K562 (cell line): ENCODE measurements around the gene COL4A6.

Experiments
- CHD1 ChIP-seq: fragments of 200-600 bp; sonication (generic); IDR thresholded peaks from one replicate; pipeline ENCODE4 v1.6.1; 2012; ENCODE audit warnings: mild to moderate bottlenecking, moderate library complexity, low read length, inconsistent platforms
- EHMT2 ChIP-seq: fragments of 450-650 bp; IDR thresholded peaks from 2 replicates; pipeline ENCODE4 v1.6.1; 2018; ENCODE audit warnings: antibody characterized with exemption
- HMG20B ChIP-seq: fragments of 250-450 bp; sonication (Bioruptor Pico); IDR thresholded peaks from 2 replicates; pipeline ENCODE4 v1.5.0; 2021; ENCODE audit warnings: mild to moderate bottlenecking
- POLR2AphosphoS5 ChIP-seq: IDR thresholded peaks from 2 replicates; pipeline ENCODE4 v1.6.1; 2011; ENCODE audit warnings: mild to moderate bottlenecking, low read depth, low read length, moderate library complexity; ENCODE audit not compliant: control insufficient read depth, insufficient read depth
- RCOR1 ChIP-seq, 2 experiments: IDR thresholded peaks; 2 replicates each; pipeline ENCODE4 v1.6.1; 2012; ENCODE audit warnings: low read depth in 2 of 2, low read length in 2 of 2, borderline replicate concordance in 1 of 2, improper control_type of control experiment in 1 of 2
- TARDBP ChIP-seq: fragments of 450-650 bp; IDR thresholded peaks from 2 replicates; pipeline ENCODE4 v1.6.1; 2016
- ZNF354B ChIP-seq: fragments of 250-450 bp; sonication (Bioruptor Pico); IDR thresholded peaks from 2 replicates; pipeline ENCODE4 v1.4.0; 2020
- ZNF431 ChIP-seq: sonication (generic); formaldehyde crosslinking; IDR thresholded peaks from 2 replicates; pipeline ENCODE4 v1.8.0; 2022; ENCODE audit warnings: mild to moderate bottlenecking, missing genetic modification reagents
- ZSCAN29 ChIP-seq: fragments of 450-650 bp; IDR thresholded peaks from 2 replicates; pipeline ENCODE4 v1.6.1; 2017
- TF ChIP-seq, protein P1 (sequence below): fragments of 200-800 bp; sonication (Bioruptor generic); IDR thresholded peaks from 2 replicates; pipeline ENCODE4 v1.6.1; 2017; ENCODE audit warnings: missing genetic modification characterization, missing compliant biosample characterization
- TF ChIP-seq, protein P2 (sequence below): fragments of 450-650 bp; IDR thresholded peaks from 2 replicates; pipeline ENCODE4 v1.7.1; 2018; ENCODE audit warnings: mild to moderate bottlenecking, low read depth; ENCODE audit not compliant: partially characterized antibody

DNA sequence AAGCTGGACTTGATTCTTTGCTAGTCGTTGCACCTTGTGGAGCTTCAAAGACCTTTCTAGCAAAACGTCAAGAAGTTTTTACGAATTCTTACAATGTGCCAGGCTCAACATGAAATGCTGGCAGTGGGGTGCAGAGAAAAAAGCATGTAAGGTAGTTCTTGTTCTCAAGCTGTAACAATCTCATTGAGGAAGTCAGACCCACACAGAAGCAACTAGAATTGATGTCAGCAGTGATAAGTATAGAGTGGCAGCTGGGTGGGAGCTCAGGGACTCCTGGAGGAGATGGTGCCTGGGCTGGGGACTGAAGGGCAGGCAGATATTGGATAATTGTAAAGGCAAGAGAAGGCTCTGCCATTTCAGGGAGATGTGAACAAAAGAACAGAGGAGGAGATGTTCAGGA, 264.3 kb downstream of the COL4A6 start:
- TF ChIP-seq, protein P1, sequence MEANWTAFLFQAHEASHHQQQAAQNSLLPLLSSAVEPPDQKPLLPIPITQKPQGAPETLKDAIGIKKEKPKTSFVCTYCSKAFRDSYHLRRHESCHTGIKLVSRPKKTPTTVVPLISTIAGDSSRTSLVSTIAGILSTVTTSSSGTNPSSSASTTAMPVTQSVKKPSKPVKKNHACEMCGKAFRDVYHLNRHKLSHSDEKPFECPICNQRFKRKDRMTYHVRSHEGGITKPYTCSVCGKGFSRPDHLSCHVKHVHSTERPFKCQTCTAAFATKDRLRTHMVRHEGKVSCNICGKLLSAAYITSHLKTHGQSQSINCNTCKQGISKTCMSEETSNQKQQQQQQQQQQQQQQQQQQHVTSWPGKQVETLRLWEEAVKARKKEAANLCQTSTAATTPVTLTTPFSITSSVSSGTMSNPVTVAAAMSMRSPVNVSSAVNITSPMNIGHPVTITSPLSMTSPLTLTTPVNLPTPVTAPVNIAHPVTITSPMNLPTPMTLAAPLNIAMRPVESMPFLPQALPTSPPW (CRISPR knock-in tag), result no peak
- TF ChIP-seq EHMT2 (no peak), RCOR1 (IDR thresholded peaks at IDR 0.05; ENCODE audit: borderline replicate concordance in 1 of 2, low read depth in 2 of 2, low read length in 2 of 2) (no peak), ZNF354B (CRISPR knock-in tag) (no peak), TARDBP (no peak), HMG20B (CRISPR knock-in tag) (no peak), ZSCAN29 (no peak), CHD1 (no peak), POLR2AphosphoS5 (no peak), ZNF431 (CRISPR knock-in tag) (no peak)
- TF ChIP-seq, protein P2, sequence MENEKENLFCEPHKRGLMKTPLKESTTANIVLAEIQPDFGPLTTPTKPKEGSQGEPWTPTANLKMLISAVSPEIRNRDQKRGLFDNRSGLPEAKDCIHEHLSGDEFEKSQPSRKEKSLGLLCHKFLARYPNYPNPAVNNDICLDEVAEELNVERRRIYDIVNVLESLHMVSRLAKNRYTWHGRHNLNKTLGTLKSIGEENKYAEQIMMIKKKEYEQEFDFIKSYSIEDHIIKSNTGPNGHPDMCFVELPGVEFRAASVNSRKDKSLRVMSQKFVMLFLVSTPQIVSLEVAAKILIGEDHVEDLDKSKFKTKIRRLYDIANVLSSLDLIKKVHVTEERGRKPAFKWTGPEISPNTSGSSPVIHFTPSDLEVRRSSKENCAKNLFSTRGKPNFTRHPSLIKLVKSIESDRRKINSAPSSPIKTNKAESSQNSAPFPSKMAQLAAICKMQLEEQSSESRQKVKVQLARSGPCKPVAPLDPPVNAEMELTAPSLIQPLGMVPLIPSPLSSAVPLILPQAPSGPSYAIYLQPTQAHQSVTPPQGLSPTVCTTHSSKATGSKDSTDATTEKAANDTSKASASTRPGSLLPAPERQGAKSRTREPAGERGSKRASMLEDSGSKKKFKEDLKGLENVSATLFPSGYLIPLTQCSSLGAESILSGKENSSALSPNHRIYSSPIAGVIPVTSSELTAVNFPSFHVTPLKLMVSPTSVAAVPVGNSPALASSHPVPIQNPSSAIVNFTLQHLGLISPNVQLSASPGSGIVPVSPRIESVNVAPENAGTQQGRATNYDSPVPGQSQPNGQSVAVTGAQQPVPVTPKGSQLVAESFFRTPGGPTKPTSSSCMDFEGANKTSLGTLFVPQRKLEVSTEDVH, result no peak
